Lower lobe of right lung (tissue), 2 donors: Measurements from ENCODE around the gene AREG. TPM values are rescaled to one million over a fixed set of nuclear protein-coding genes. Genes with fewer than 3 reads are reported as not detected.

Experiments used
- ATAC-seq, 2 donors: fragments of 200-7000 bp; cut with Tn5 transposase; one replicate each; pipeline ENCODE4 v1.9.1; 2020 to 2022; ENCODE audit warnings: mild to moderate bottlenecking in 2 of 2, moderate library complexity in 2 of 2
- DNase-seq: peaks from one replicate; pipeline ENCODE4 v3.0.0-alpha.2; 2020
- H3K27ac ChIP-seq: fragments of 200-600 bp; one replicate; pipeline ENCODE4 v1.8.0; 2022
- H3K27me3 ChIP-seq: fragments of 200-600 bp; one replicate; pipeline ENCODE4 v1.8.0; 2022; ENCODE audit warnings: low read depth
- H3K36me3 ChIP-seq: fragments of 200-600 bp; one replicate; pipeline ENCODE4 v1.8.0; 2022; ENCODE audit warnings: mild to moderate bottlenecking
- H3K4me1 ChIP-seq: fragments of 200-600 bp; one replicate; pipeline ENCODE4 v1.8.0; 2022
- H3K4me3 ChIP-seq: fragments of 200-600 bp; one replicate; pipeline ENCODE4 v1.8.0; 2022; ENCODE audit warnings: mild to moderate bottlenecking
- H3K9me3 ChIP-seq: fragments of 200-600 bp; one replicate; pipeline ENCODE4 v1.8.0; 2022
- CTCF ChIP-seq: fragments of 200-600 bp; IDR thresholded peaks from one replicate; pipeline ENCODE4 v1.8.0; 2022; ENCODE audit warnings: antibody characterized with exemption, mild to moderate bottlenecking
- intact Hi-C: fragments of 100-400 bp; cut with DNase I; formaldehyde crosslinking; loops from one replicate; pipeline ENCODE4 v1.11.0; 2022
- total RNA-seq: library from RNA; stranded (reverse); fragmentation: NEBNext Ultra II Directional; extraction: Animal tissue kit (Norgen Biotek cat#: 25700); gene quantifications from one replicate; pipeline ENCODE4 v1.2.1, GENCODE V29; 2021
- donor health status: DM: no; HTN: yes; CAD: no; lungs with severe emphysema.

The AREG gene
- total RNA-seq, 1 donor from 2014 or later = 7.8 TPM

- no peaks in the 10 kb centered on the region for H3K36me3 ChIP-seq
- H3K27me3 ChIP-seq = no peaks in the 10 kb centered on the region
- no peak overlapping the region for H3K27ac ChIP-seq
- no peak for ATAC-seq
- no peak for DNase-seq
- intact Hi-C loops = no loop called here
- H3K4me1 ChIP-seq = peaks cover 7% of the 10 kb centered on the region
- no peaks in the 10 kb centered on the region for H3K9me3 ChIP-seq
- no peak overlapping the region for H3K4me3 ChIP-seq
- no peak for TF ChIP-seq CTCF
Observed at GRCh38 chr4:74501579-74501978, 56.6 kb downstream of the AREG start.

- Histone ChIP-seq H3K27me3 (no peaks in the 10 kb centered on the region), H3K36me3 (no peaks in the 10 kb centered on the region), H3K9me3 (no peaks in the 10 kb centered on the region), H3K4me1 (peaks cover 7% of the 10 kb centered on the region), H3K27ac (no peak overlapping the region), H3K4me3 (no peak overlapping the region)
- intact Hi-C loops = no loop called here
- no peak for TF ChIP-seq CTCF
- ATAC-seq (no peak), DNase-seq (no peak)
Observed at GRCh38 chr4:74503580-74503979, 58.6 kb downstream of the AREG start.

- H3K9me3 ChIP-seq = no peaks in the 10 kb centered on the region
- no peak overlapping the region for H3K4me3 ChIP-seq
- intact Hi-C loops = no loop called here
- DNase-seq = no peak
- H3K27me3 ChIP-seq = no peaks in the 10 kb centered on the region
- peaks cover 7% of the 10 kb centered on the region for H3K4me1 ChIP-seq
- no peak for TF ChIP-seq CTCF
- no peaks in the 10 kb centered on the region for H3K36me3 ChIP-seq
- no peak overlapping the region for H3K27ac ChIP-seq
- ATAC-seq = no peak
Observed at GRCh38 chr4:74504212-74504611, 59.3 kb downstream of the AREG start.

Other genes starting within 250 kb of the AREG start
- gene EPGN, start 136.7 kb upstream of the AREG start, total RNA-seq = 2.5 TPM
- 1.1 TPM for gene EREG, start 80.0 kb upstream of the AREG start, total RNA-seq